GM12872 (cell line): ENCODE data around the gene OR10R2.
A peak's percentile ranks its signal among the peaks of the same experiment; 100 is the strongest.

ENCODE experiments used
- CTCF ChIP-seq: IDR thresholded peaks from 3 replicates; pipeline ENCODE4 v1.5.1; 2011; ENCODE audit warnings: low read depth, mild to moderate bottlenecking, low read length, moderate library complexity; ENCODE audit not compliant: insufficient read depth

The OR10R2 gene

GRCh38 chr1:158507511-158507910 lies 35.5 kb downstream of the OR10R2 start:
- no peak for TF ChIP-seq CTCF

DNA sequence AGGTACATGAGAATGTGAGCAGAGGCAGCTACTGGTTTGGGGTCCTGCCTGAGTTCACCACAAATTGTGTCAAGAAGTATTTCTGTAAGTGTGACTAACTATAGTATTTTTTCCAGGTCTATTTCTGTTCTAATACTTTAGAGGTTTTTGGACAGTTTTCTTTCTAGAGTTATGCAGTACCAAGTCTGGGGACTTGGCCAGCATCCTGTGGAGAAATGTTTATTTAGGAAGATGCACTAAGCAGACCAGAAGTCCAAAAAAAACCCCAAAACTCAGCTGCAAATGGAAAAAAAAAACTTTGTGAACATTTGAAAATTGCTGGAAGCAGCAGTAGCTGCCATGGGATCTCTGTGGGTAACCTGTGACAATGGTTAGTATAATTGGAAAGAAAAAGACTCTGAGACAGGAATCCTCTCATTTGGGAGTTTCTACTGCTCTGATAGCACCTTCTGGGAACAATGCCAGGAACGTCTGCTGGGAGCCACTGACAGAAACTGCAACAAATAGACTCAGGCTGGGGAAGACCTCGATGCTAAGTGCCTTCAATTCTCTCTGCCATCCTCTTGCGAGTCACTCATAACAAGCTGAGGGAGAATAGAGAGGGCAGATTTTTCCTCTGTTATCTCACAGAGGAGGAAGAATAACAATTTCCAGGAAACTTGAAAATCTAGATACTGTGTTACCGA lies 37.6 kb downstream of the OR10R2 start:
- TF ChIP-seq CTCF: no peak

DNA sequence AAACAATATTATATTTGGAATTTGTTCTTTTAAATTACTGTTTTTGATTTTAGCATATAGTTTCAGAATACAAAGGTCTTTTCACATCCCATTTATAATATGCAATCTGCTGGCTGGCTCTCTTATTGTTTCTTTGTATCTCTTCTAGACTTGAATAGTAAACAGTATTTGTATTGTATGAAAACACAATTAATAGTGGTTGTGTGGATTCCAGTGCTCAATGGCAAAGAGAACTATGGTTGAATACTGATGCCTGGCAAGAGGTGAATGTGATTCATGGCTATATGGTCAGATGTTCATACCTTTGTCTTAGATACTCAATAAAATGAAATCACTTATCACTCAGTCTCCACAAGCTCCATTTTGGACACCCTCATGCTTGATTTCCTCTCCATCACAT lies 44.9 kb downstream of the OR10R2 start:
- TF ChIP-seq CTCF: no peak

- TF ChIP-seq CTCF: no peak
Observed at GRCh38 chr1:158520021-158520420, 48.0 kb downstream of the OR10R2 start.

DNA sequence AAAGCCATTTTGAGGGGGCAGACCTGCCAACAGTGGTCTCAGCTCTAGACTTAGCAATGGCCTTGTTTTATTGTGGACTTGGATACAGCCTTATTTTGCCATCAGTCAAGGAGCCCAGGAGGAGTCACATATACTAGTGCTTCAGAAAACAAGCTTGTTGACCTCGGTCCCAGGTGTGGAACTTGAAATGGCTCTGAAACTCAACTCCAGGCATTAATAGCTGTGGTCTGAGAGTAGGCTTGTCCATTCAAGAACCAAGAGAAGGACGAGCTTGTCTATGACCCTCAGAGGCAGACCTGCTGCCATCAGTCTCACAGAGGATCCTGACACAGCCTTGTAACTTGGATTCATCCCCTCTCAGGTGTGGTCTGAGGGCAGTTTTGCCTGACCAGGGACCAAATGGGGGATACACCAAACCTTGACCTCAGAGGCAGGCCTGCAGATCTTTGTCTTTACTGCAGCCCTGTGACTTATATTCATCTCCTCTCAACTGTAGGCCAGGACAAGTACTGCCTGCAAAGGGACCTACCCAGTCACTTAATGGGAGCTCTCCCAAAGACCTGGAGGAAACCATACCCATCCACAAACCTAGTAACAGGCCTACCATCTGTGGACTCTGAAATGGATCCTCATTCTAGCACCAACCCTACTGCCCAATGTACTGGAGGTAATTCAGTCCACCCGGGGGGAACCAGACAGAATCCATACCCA lies 49.1 kb downstream of the OR10R2 start:
- no peak for TF ChIP-seq CTCF

GRCh38 chr1:158521666-158522058 lies 49.6 kb downstream of the OR10R2 start:
- no peak for TF ChIP-seq CTCF

- TF ChIP-seq CTCF: peak; percentile 59; the same call in 2 of the 3 replicates
Observed at GRCh38 chr1:158527190-158527815, 55.3 kb downstream of the OR10R2 start.
